GM10847 (cell line): ENCODE results near the gene ABCC3.

ENCODE experiments used
- POLR2A ChIP-seq: IDR thresholded peaks from 2 replicates; pipeline ENCODE4 v1.6.1; 2011; ENCODE audit not compliant: insufficient read length; ENCODE audit errors: extremely low read depth

Gene ABCC3, protein sequence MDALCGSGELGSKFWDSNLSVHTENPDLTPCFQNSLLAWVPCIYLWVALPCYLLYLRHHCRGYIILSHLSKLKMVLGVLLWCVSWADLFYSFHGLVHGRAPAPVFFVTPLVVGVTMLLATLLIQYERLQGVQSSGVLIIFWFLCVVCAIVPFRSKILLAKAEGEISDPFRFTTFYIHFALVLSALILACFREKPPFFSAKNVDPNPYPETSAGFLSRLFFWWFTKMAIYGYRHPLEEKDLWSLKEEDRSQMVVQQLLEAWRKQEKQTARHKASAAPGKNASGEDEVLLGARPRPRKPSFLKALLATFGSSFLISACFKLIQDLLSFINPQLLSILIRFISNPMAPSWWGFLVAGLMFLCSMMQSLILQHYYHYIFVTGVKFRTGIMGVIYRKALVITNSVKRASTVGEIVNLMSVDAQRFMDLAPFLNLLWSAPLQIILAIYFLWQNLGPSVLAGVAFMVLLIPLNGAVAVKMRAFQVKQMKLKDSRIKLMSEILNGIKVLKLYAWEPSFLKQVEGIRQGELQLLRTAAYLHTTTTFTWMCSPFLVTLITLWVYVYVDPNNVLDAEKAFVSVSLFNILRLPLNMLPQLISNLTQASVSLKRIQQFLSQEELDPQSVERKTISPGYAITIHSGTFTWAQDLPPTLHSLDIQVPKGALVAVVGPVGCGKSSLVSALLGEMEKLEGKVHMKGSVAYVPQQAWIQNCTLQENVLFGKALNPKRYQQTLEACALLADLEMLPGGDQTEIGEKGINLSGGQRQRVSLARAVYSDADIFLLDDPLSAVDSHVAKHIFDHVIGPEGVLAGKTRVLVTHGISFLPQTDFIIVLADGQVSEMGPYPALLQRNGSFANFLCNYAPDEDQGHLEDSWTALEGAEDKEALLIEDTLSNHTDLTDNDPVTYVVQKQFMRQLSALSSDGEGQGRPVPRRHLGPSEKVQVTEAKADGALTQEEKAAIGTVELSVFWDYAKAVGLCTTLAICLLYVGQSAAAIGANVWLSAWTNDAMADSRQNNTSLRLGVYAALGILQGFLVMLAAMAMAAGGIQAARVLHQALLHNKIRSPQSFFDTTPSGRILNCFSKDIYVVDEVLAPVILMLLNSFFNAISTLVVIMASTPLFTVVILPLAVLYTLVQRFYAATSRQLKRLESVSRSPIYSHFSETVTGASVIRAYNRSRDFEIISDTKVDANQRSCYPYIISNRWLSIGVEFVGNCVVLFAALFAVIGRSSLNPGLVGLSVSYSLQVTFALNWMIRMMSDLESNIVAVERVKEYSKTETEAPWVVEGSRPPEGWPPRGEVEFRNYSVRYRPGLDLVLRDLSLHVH (N-terminal part only)

DNA sequence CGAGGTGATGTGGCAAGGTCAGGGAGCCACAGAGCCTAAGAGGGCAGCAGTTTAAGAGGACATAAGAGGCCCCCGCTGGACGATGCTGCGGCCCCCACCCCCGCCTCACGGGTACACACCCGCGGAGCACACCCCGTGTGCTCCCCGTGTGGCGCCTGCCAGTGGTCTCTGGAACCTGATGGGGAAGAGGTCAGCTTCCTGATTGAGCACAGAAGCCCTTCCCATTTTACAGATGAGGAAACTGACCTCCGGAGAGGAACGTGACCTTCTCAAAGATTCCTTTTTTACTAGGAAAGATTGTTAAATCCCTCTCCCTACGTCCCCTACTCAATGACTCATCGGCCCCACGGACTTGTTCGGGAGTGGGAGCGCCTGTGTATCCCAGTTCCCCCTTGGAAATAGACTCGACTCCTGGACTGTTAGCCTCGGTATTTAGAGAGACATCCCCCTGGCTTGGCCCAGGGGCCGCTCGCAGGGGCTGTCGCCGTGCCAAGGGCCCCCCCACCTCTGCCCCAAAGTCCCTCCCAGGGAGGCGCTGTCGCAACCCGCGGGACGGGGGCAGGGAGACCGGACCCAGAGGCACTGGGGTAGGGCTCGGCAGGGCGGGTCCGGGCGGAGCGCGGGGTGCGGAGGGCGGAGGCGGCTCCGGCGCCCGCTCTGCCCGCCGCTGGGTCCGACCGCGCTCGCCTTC is at the start of gene ABCC3:
TSS of gene ABCC3 (plus strand) at position 658 of the 691 bp plus-strand sequence. CDS start 56 bp downstream, outside the sequence.
- TF ChIP-seq POLR2A = no peak

DNA sequence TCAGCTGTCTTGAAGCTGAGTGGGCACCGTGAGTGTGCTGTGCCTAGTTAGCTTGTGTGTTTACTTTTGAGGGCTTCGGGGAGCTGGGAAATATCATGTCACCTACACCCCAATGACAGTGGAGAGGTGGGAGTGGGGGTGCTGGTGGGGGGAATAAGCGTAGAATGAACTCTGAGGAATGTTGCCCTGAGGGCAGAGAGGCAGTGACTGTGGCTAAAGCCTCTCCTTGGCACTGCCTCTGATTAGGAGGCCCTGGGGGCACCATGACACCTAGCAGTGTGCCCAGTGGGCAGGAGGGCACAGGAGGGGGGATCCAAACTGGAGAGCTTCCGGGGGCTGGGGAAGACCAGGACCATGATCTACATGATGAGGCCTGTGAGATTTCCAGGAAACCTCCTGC is 49.3 kb upstream of the ABCC3 start:
- TF ChIP-seq POLR2A = no peak

DNA sequence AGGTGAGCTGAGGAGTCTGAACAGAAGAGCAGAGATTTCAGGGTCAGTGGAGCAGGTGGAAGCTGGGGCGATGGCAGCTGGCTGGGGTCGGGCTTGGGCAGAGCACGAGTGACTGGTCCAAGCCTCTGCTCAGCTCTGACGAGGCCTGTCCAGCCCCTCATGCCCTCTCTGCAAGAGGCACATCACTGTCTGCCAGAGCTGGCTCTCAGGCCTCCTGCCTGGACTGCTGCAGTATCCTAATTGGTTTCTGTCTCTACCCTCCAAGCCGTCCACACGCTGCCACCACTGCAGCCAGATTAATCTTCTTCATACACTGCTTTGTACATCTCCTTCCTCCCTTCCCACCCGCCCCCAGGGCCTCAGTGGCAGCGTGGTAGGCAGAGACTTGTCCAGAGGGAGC is 48.8 kb upstream of the ABCC3 start:
- TF ChIP-seq POLR2A = no peak

DNA sequence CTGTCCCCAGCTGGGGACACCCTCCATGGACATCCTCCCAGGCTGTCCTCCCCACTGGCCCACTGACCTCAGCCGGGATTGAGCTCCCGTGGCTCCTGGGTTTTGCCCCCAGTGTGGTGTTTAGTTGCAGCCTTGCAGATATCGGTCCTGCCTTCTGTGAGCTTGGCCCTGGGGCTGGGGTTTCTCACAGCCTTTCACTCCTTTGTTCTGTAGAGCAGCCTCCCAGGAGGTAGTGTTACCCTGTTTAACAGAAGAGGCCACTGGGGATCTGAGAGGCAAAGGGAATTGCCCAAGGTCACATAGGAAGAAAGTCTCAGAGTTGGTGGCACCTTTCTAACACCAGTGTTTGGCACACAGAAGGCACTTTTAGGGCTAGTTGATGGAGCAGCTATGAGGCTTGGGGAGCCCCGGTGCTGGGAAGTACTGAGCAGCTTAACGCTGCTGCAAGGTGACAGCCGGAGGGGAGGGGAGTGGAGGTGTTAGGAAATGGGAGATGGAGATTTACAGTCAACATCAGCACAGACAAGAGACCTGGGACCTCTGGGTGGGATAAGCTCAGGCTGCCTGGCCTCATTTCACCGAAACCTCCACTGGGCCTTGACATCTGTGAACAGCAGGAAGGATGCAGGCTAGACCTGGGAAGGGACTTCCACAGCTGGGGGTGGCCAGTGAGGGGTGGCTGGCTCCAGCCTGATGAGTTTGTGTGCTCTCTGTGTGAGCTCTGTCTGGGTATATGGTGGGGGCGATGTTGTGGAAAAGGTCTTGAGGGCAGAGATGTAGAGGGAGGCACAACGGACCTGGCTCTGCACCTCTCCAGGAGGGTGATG is 48.0 kb upstream of the ABCC3 start:
- TF ChIP-seq POLR2A = no peak

DNA sequence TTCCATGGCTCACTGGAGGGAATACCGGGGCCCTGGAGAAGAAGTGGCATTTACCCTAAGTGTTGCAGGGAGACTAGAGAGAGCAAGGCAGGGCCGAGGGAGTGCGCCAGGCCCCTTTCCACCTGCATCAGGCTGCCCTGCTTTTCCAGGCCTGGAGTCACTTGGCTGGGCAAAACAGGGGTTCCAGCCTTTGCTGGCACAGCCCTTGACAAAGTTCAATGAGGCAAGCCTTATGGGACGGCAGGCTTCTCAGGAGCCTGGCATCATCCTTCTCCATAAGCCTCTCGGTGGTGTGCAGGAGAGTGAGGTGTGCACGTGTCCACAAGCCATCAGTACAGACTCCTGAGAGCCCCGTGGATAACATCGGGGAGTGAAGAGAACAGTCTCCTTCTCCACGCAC is 47.1 kb upstream of the ABCC3 start:
- no peak for TF ChIP-seq POLR2A

DNA sequence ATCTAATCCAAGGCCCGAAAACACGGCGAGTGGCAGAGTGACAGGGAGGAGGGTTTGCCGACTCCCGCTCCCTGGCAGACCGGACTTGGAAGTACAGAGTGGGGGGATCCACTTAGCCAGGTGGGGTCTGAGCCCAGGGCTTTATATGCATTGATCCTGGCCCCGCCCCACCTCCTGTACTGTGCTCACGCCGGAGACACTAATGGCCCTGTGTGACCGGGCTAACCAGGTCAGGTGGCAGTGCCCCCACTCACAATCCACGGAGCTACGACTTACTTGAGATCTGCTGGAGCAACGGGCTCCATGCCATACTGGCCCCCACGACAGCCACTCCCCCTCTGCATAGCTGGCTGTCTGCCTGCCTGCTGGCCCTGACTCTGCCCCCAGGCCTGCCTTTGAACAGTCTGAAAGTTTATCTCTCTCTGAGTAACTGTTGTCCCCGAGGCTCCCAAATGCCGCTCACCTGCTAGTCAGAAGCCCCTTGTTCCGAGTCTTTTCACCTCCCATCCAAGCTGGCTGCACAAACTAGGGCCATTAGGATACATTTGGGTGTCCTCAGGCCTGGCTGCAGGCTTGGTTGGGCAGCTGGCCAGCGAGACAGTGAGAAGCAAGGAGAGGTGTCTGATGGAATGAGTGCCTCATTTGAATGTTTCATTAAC is 46.2 kb upstream of the ABCC3 start:
- TF ChIP-seq POLR2A = no peak

DNA sequence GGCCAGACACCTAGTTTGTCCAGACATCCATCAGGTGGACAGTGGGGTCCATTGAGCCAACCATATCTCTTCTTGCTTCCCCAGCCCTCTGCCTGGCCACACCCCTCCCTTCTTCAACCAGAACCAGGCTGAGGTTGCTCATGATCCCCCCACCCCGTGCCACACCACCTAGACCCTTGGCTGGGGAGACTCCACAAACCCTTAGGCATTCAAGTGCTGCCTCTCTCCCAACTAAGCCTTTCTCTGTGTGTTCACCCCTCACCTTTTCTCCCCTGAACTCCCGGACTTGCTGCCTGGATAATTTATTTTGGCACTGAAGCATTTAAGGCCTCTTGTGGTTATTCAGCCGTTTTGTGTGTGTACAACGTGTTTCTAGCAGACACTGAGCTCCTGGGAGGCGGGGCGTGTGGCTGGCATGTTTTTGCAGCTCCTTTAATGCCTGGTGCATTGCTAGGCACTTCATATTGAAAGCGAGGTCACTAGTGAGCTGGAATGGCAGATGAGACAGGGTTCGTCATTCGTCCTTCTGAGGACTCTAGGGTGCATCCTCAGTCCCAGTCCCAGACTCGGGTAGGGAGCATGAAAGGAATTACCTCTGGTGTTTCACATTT is 45.5 kb upstream of the ABCC3 start:
- TF ChIP-seq POLR2A = no peak

DNA sequence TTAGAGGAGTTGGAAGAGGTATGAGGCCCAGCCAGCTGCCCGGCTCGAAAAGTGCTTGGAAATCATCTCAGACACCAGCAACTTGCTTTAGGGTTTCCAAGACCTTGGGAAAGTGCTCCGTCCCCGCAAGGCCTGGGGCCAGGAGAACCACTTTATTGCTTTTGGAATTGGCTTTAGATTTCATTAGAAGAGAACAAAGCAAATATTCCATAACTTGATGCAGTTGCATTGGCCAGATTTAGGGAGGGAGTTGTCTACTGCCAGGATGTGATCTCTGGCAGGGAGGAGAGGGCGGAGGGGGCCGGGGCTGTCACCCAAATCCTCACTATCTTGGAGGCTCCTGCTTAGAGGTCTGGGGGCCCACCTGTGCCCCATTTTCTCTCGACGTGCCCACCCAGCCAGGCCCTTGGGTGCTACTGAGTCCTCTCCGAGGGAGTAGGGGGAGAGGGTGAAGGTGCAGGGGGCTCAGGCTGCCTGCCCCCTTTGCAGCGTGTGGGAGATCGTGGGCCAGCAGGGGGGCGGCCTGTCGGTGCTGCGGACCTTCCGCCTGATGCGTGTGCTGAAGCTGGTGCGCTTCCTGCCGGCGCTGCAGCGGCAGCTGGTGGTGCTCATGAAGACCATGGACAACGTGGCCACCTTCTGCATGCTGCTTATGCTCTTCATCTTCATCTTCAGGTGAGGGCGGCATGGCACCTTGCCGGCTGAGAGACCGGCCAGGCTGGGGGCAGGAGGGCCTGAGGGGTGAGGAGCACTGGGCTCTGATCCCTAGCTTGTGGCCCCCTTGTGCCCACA is 43.5 kb upstream of the ABCC3 start:
- no peak for TF ChIP-seq POLR2A

DNA sequence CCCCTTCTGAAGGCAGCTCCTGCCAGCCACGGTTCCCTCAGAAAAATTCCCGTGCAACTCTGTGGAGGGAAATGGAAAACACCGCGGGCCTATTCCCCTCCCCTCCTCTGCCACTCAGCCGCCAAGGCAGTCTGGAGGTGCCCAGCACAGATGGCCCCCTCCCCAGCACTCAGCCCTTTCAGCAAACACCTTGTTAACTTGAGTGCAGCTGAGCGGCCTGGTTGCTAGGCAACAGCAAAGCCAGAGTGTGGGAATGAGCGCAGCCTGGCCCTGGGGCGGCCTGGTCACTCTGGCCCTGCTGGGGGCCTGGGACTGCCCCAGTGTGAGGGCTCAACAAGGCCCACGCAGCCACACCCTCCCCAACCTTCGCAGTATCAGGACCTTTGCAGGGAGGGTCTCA is 41.4 kb upstream of the ABCC3 start:
- no peak for TF ChIP-seq POLR2A

DNA sequence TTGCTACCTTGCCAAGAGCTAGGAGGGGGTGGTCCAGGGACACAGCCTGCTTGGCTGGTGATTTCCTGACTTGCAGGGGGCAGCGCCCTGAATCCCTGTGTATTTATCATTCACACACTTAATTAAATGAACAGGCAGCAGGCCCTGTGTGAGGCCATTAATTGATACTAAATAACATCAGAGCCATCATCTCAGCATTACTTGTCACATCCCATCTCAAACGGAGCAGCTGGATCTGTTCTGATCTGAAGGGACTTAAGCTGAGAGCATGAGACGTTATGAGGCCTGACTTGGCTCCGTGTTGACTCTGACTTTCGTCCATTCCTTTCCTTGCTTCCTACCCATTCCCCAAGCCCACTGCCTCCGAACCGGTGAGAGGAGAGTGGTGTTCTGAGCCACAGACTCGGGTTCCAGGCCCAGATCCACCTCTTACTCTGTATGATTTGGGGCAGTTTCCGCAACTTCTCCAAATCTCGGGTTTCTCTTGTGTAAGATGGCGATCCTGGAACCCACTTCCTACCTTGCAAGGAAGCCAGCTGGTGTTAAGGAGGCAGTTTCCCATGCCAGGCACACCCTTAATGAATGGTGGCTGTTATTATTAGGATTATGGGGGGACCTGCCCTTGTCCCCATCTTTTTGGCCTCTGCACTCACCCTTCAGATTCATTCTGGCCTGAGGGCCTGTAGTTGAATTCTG is 40.4 kb upstream of the ABCC3 start:
- no peak for TF ChIP-seq POLR2A

DNA sequence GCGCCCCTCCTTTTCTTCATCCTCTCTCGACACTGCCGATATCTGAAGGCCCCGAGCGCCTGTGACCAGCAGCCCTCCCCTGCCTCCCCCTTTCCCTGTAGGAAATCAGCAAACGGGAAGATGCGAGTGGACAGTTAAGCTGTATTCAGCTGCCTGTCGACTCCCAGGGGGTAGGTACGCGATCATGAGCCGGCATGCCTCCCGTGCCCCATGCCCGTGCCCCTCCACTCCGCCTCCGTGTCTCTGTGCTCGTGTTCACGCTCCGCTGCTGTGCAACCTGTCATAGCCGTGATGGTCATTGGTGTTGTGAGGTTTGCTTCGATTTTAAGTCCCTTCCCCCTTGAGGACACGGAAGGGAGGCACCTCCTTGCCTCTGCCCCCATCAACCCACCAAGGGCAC is 39.8 kb upstream of the ABCC3 start:
- no peak for TF ChIP-seq POLR2A

DNA sequence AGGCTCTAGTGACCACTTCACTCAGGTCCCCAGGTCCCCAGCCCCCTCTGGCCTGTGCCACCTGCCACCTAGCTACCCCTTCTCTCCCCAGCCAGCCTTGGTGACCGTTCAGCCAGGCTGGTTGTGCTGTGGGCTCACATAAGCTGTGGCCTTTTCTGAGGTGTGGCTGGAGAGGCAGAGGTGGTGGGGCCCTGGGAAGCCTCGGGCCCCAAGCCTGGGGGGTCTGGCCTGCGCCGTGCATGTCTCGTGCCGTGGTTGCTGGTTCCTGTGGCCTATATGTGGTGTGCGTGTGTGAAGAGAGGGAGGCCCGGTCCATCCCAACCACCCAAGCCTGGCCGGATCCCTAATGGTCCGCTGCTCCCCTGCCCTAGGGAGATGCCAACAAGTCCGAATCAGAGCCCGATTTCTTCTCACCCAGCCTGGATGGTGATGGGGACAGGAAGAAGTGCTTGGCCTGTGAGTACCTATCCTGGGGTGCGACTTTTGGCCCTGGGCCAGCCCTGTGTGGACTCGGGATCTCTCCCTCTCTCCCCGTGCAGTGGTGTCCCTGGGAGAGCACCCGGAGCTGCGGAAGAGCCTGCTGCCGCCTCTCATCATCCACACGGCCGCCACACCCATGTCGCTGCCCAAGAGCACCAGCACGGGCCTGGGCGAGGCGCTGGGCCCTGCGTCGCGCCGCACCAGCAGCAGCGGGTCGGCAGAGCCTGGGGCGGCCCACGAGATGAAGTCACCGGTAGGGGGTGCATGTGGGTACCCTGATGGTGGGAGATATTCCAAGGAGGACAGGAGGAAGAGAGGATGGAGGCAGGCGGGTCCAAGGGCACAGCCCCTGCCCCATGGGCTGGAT is 38.3 kb upstream of the ABCC3 start:
- no peak for TF ChIP-seq POLR2A
